Fibroblast of pulmonary artery (primary cell): ENCODE results near the gene JAKMIP1.

Experiments used
- DNase-seq: peaks from one replicate; pipeline ENCODE4 v3.0.0-alpha.2; 2010; ENCODE audit warnings: low read depth
- H3K4me3 ChIP-seq: replicated peaks from 2 replicates; pipeline ENCODE4 v1.5.1; 2011; ENCODE audit warnings: low read depth, mild to moderate bottlenecking, control low read depth, low read length, moderate library complexity
- TF ChIP-seq, protein P1 (sequence below): IDR thresholded peaks from 2 replicates; pipeline ENCODE4 v1.5.1; 2011; ENCODE audit warnings: mild to moderate bottlenecking, control low read depth, low read length, inconsistent platforms; ENCODE audit errors: missing control alignments

JAKMIP1 gene

DNA sequence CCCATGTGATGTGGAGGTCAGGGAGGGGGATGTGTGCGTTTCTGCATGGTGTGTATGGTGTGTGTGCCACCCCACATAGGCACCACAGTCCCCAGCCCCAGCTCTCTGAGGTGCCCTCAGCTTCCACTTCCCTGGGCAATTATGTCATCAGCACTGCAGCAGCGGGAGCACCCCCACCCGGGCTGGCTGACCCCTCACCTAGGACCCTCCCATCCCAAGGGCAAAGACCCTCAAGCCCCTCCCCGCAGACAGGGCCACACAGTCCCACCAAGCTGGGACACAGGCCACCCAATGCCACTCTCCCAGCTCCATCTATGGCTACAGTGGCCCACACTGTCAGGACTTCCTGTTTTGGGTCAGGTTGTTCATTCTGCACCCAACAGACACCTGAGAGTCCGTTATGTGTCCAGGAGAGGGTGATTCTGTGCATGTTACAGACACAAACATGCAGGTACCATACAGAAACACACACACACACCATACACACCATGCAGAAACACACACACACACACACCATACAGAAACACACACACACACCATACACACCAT lies 75.2 kb downstream of the JAKMIP1 start:
- DNase-seq, result no peak
- TF ChIP-seq, protein P1, sequence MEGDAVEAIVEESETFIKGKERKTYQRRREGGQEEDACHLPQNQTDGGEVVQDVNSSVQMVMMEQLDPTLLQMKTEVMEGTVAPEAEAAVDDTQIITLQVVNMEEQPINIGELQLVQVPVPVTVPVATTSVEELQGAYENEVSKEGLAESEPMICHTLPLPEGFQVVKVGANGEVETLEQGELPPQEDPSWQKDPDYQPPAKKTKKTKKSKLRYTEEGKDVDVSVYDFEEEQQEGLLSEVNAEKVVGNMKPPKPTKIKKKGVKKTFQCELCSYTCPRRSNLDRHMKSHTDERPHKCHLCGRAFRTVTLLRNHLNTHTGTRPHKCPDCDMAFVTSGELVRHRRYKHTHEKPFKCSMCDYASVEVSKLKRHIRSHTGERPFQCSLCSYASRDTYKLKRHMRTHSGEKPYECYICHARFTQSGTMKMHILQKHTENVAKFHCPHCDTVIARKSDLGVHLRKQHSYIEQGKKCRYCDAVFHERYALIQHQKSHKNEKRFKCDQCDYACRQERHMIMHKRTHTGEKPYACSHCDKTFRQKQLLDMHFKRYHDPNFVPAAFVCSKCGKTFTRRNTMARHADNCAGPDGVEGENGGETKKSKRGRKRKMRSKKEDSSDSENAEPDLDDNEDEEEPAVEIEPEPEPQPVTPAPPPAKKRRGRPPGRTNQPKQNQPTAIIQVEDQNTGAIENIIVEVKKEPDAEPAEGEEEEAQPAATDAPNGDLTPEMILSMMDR, result no peak
- no peak overlapping the region for H3K4me3 ChIP-seq

DNA sequence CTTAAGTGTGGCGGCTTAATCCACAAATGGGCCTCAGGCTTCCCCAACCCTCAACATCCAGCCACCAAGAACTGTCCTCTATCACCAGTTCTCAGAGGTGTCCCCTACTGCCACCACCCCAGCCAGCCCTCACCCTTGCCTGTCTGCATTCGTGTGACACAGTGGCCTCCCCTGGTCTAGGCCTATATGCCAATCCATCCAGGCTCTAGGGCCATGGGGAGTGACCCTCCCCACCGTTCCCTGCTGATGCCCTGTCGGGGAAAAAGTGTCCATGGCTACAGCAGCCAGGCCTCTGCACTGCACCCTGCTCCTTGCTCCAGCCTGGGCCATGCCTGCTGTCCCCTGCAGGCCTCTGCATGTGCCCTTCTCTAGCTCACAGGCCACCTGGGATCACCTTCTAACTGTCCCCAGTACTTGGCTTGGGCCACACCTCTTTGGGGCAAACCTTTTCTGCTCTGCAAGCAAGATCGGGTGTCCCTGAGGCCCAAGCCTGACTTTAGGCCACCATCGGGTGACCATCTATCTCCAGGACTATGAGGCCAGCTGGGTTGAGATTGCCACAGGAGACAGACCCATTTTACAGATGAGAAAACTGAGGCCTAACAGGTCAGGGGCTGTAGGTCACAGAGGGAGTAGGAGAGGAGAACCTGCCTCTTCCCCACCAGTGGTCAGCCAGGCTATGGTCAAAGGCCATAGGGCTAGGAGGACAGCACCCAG lies 75.8 kb downstream of the JAKMIP1 start:
- no peak for DNase-seq
- TF ChIP-seq, protein P1, result no peak
- no peak overlapping the region for H3K4me3 ChIP-seq

DNA sequence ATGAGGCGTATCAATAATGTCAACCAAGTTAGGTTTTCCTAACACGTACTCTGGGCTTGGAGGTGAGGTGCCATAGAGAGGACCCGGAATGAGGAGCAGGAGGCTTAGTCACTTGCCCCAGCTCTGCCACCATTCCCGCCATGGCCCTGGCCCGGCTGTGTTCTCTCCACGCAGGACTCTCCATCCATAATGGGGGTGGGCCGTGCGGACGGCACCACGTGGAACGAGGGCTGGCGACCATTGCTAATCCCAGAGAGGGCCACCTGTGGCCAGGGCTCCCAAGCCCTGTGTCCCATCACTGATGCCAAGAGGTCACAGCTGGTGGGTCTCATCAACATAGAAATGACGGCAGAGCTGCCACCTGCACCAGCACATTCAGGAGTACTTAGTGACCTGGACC lies 76.4 kb downstream of the JAKMIP1 start:
- TF ChIP-seq, protein P1, result no peak
- H3K4me3 ChIP-seq, result no peak overlapping the region
- DNase-seq, result no peak

DNA sequence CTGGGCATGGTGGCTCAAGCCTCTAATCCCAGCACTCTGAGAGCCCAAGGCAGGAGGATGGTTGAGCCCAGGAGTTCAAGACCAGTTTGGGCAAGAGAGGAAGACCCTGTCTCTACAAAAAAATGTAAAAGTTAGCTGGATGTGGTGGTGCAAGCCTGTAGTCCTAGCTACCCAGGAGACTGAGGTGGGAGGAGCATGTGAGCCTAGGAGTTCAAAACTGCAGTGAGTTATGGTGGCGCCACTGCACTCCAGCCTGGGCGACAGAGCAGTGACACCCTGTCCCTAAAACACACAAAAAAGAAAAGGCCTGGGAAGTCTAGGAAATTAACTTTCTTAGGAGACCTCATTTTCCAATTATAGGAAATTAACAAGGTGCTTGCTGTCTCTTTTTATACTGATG lies 76.8 kb downstream of the JAKMIP1 start:
- no peak overlapping the region for H3K4me3 ChIP-seq
- DNase-seq, result no peak
- TF ChIP-seq, protein P1, result no peak

DNA sequence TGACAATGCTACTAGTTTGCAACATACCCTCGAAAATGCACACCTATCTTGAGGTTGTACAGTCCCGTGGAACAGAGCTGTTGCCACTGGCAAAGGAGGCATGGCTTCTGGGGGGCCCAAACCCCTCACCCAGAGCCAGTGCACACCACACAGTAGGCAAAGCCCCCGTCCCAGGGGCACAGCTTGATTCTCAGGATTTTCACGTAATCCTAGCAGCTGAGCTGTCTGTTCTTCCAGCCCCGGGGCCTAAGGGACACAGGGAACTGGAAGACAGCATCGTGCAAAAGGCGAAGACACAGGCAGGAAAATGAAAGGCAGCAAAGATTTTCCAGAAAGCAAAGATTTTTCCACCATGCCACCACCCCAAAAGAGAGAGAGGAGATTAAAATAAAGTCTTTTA lies 77.2 kb downstream of the JAKMIP1 start:
- TF ChIP-seq, protein P1, result no peak
- no peak for DNase-seq
- no peak overlapping the region for H3K4me3 ChIP-seq

DNA sequence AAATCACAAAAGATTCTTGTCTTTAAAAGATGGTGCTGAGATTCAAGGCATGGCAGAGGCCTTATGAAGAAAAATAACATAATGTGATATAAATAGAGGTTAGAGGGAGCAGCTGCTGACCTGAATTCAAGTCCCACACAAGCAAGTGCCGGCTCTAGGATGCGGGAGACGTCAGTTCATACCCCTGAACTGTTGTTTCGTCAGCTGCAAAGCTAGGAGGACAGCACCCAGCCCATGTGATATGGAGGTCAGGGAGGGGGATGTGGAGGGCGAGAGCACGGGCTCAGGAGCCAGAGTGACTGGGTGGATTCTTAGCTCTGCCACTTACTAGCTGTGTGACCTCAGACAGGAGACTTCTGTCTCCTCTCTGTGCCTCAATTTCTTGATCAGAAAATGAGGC lies 77.9 kb downstream of the JAKMIP1 start:
- no peak for DNase-seq
- no peak overlapping the region for H3K4me3 ChIP-seq
- TF ChIP-seq, protein P1, result no peak

DNA sequence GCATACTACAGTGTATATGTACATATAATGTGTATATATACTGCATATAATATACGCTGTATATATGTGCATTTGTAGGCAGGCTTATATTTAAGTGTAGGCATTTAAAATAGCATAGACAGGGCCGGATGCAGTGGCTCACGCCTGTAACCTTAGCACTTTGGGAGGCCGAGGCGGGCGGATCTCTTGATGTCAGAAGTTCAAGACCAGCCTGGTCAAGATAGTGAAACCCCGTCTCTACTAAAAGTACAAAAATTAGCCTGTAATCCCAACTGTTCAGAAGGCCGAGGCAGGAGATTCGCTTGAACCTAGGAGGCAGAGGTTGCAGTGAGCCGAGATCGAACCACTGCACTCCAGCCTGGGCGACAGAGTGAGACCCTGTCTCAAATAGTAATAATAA lies 78.4 kb downstream of the JAKMIP1 start:
- no peak overlapping the region for H3K4me3 ChIP-seq
- TF ChIP-seq, protein P1, result no peak
- no peak for DNase-seq
